Activated T-helper 17 cell treated with anti-CD3 and anti-CD28 coated beads, Interleukin-2, amount 50 U/mL, for 72 hours (primary cell): ENCODE data around the gene SORCS2. TPM values are rescaled to one million over a fixed set of nuclear protein-coding genes. Genes with fewer than 3 reads are reported as not detected.
"Not testable (repeated sequence)": the region's sequence is repeated elsewhere in the genome, so short reads cannot be mapped to it uniquely, and the experiment has no call there.

Experiments
- ATAC-seq: fragments of 150-1000 bp; cut with Tn5 transposase; replicated peaks from 2 replicates; pipeline ENCODE4 v1.10.0; 2021; ENCODE audit warnings: mild to moderate bottlenecking, moderate library complexity
- H3K27ac Mint-ChIP-seq: one replicate; pipeline ENCODE4 v1.8.0; 2022; ENCODE audit warnings: mixed read lengths
- H3K27me3 Mint-ChIP-seq: one replicate; pipeline ENCODE4 v1.8.0; 2022; ENCODE audit warnings: mixed read lengths
- H3K36me3 Mint-ChIP-seq: one replicate; pipeline ENCODE4 v1.8.0; 2022; ENCODE audit warnings: low read depth, mild to moderate bottlenecking, mixed read lengths
- H3K4me1 Mint-ChIP-seq: one replicate; pipeline ENCODE4 v1.8.0; 2022; ENCODE audit warnings: mixed read lengths
- H3K4me3 Mint-ChIP-seq: one replicate; pipeline ENCODE4 v1.8.0; 2022; ENCODE audit warnings: mild to moderate bottlenecking, mixed read lengths
- H3K9me3 Mint-ChIP-seq: one replicate; pipeline ENCODE4 v1.8.0; 2022; ENCODE audit warnings: mixed read lengths
- total RNA-seq, 2 donors: library from RNA; stranded (reverse); gene quantifications; one replicate each; pipeline ENCODE4 v1.2.3, GENCODE V29; 2022

The SORCS2 gene
- total RNA-seq, 2 donors from 2014 or later, result 0.04 to 0.26 TPM

- no peaks in the 10 kb centered on the region for H3K9me3 Mint-ChIP-seq
- no peak overlapping the region for H3K27ac Mint-ChIP-seq
- no peaks in the 10 kb centered on the region for H3K4me1 Mint-ChIP-seq
- ATAC-seq, result no peak
- H3K36me3 Mint-ChIP-seq, result no peaks in the 10 kb centered on the region
- peaks cover 22% of the 10 kb centered on the region for H3K27me3 Mint-ChIP-seq
- no peak overlapping the region for H3K4me3 Mint-ChIP-seq
These were observed 36.0 kb upstream of the SORCS2 start for GRCh38 chr4:7156328-7156727.

DNA sequence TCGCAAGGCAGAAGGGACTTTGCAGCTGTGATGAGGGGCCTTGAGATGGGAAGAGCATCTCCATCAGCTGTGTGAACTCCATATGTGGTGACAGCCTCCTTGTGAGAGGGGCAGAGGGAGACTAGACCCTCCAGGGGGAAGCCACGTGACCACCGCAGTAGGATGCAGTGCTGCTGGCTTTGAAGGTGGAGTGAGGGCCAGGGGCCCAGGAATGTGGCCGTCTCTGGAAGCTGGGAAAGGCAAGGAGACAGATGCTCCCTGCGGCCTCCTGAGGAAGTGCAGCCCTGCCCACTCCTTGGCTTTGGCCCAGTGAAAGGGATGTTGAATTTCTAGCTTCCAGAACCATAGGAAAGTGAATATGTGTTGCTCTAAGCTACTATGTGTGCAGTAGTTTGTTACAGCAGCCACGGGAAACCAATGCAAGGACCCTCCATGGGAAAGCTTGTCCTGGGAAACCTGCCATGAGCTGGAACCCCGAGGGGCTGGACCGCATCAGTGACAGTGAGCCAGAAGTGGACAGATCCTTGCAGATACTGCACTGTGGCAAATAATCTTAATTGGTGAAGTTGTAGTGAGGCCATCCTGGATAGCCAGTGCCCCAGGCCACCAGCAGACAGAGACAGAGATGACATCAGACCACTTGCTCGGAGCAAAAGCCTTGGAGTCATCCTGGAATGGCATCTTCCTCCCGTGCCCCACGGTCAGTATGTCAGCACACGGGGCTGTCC, 35.4 kb upstream of the SORCS2 start:
- Mint-ChIP-seq H3K36me3 (no peaks in the 10 kb centered on the region), H3K27me3 (peaks cover 24% of the 10 kb centered on the region)
- no peak for ATAC-seq

DNA sequence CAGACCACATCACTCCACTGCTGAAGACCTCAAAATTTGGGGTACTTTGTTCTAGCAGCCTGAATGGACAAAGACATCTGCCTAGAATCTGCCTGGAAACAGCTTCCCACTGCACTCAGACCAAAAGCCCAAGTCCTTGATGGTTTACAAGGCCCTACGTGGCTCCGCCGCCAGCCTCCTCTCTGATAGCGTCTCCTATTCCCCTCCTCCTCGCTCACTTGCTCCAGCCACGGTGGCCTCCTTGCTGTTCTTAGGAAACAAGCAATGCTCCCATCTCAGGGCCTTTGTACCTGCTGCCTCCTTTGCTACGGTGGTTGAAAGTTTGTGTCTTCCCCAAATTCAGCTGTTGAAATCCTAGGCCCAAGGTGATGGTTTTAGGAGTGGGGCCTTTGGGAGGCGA, 34.7 kb upstream of the SORCS2 start:
- Mint-ChIP-seq H3K36me3 (no peaks in the 10 kb centered on the region), H3K27me3 (peaks cover 23% of the 10 kb centered on the region), H3K4me3 (no peak overlapping the region), H3K27ac (no peak overlapping the region), H3K4me1 (no peaks in the 10 kb centered on the region), H3K9me3 (no peaks in the 10 kb centered on the region)
- no peak for ATAC-seq

More for the DNA sequence above, 35.4 kb upstream of the SORCS2 start:
- H3K4me3 Mint-ChIP-seq, result no peak overlapping the region
- no peaks in the 10 kb centered on the region for H3K9me3 Mint-ChIP-seq
- H3K4me1 Mint-ChIP-seq, result no peaks in the 10 kb centered on the region
- H3K27ac Mint-ChIP-seq, result no peak overlapping the region

DNA sequence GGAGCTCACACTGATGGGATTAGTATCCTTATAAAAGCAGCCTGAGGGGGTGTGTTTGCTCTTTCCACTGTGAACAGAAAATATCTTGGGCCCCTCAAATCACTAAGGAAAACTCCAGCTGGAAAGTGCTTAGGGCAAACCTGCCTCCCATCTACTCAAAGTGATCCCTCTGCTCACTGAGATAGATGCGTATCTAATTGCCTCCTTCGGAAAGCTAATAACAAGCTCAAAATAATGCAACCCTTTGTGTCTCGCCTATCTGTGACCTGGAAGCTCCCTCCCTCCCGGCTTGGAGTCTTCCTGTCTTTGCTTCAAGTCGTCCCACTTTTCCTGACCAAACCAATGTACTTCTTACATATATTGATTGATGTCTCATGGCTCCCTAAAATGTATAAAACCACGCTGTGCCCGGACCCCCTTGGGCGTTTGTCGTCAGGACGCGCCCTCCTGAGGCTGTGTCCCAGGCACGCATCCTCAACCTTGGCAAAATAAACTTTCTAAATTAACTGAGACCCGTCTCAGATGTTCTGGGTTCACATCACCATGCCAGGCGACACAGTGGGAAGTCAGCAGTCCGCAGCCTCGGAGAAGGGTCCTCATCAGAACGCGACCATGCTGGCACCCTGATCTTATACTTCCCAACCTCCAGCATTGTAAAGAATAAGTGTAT, 34.1 kb upstream of the SORCS2 start:
- H3K27ac Mint-ChIP-seq, result no peak overlapping the region
- peaks cover 23% of the 10 kb centered on the region for H3K27me3 Mint-ChIP-seq
- no peaks in the 10 kb centered on the region for H3K9me3 Mint-ChIP-seq
- H3K36me3 Mint-ChIP-seq, result no peaks in the 10 kb centered on the region
- no peak overlapping the region for H3K4me3 Mint-ChIP-seq
- no peaks in the 10 kb centered on the region for H3K4me1 Mint-ChIP-seq
- no peak for ATAC-seq

- no peak for ATAC-seq
- H3K27me3 Mint-ChIP-seq, result peaks cover 23% of the 10 kb centered on the region
- H3K9me3 Mint-ChIP-seq, result no peaks in the 10 kb centered on the region
- no peak overlapping the region for H3K27ac Mint-ChIP-seq
- H3K4me1 Mint-ChIP-seq, result no peaks in the 10 kb centered on the region
- no peaks in the 10 kb centered on the region for H3K36me3 Mint-ChIP-seq
- H3K4me3 Mint-ChIP-seq, result no peak overlapping the region
These were observed 33.3 kb upstream of the SORCS2 start for GRCh38 chr4:7158991-7159390.

GRCh38 chr4:7159923-7160322, 32.4 kb upstream of the SORCS2 start:
- Mint-ChIP-seq H3K27ac (no peak overlapping the region), H3K4me1 (no peaks in the 10 kb centered on the region), H3K27me3 (peaks cover 23% of the 10 kb centered on the region), H3K36me3 (no peaks in the 10 kb centered on the region), H3K9me3 (no peaks in the 10 kb centered on the region), H3K4me3 (no peak overlapping the region)
- ATAC-seq, result no peak

DNA sequence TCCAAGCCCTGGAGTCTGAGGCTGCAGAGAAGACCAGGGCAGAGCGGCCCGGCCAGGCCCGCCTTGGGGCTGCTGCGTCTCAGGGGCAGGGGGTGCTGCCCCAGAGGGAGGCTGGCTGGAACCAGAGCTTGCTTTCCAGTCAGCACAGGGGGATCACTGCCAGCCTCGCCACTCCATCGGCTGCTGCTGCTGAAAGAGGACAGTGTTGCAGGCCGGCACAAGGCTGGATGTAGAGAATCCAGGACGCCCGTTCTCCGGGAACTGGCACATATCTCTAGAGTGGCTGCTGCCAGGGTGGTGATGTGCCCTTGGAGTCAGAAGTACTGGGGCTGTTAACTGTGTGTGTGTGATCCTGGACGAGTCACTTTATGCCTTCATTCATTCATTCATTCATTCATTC, 31.9 kb upstream of the SORCS2 start:
- Mint-ChIP-seq H3K4me1 (no peaks in the 10 kb centered on the region), H3K27me3 (peaks cover 18% of the 10 kb centered on the region), H3K4me3 (no peak overlapping the region), H3K9me3 (no peaks in the 10 kb centered on the region), H3K36me3 (no peaks in the 10 kb centered on the region), H3K27ac (no peak overlapping the region)
- ATAC-seq, result no peak

DNA sequence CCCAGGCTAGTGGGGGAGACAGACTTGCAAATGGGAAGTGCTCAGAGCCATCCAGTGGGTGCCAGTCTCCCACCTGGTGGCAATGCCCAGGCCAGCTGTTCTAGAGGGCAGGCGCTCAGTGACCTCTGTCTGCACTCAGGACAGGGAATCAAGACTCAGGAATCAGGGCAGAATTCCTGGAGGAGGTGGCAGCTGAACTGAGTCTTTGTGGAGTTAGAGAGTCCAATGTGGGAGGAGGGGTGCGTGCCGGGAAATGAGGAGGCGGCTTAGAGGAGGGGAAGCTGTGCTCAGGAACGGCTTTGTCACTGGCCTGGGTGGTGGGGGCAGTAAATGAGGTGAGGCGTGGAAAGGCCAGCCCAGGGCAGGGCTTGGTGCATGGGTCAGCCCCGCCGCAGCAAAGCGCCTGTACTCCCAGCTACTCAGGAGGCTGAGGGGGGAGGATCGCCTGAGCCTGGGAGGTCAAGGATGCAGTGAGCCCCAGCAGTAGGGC, 31.3 kb upstream of the SORCS2 start:
- peaks cover 17% of the 10 kb centered on the region for H3K27me3 Mint-ChIP-seq
- no peaks in the 10 kb centered on the region for H3K9me3 Mint-ChIP-seq
- H3K27ac Mint-ChIP-seq, result no peak overlapping the region
- no peak for ATAC-seq
- H3K36me3 Mint-ChIP-seq, result no peaks in the 10 kb centered on the region
- H3K4me1 Mint-ChIP-seq, result no peaks in the 10 kb centered on the region
- no peak overlapping the region for H3K4me3 Mint-ChIP-seq

GRCh38 chr4:7161721-7162214, 30.6 kb upstream of the SORCS2 start:
- Mint-ChIP-seq H3K4me1 (no peaks in the 10 kb centered on the region), H3K9me3 (no peaks in the 10 kb centered on the region), H3K4me3 (no peak overlapping the region), H3K27ac (no peak overlapping the region), H3K36me3 (no peaks in the 10 kb centered on the region), H3K27me3 (peaks cover 10% of the 10 kb centered on the region)
- ATAC-seq, result no peak

DNA sequence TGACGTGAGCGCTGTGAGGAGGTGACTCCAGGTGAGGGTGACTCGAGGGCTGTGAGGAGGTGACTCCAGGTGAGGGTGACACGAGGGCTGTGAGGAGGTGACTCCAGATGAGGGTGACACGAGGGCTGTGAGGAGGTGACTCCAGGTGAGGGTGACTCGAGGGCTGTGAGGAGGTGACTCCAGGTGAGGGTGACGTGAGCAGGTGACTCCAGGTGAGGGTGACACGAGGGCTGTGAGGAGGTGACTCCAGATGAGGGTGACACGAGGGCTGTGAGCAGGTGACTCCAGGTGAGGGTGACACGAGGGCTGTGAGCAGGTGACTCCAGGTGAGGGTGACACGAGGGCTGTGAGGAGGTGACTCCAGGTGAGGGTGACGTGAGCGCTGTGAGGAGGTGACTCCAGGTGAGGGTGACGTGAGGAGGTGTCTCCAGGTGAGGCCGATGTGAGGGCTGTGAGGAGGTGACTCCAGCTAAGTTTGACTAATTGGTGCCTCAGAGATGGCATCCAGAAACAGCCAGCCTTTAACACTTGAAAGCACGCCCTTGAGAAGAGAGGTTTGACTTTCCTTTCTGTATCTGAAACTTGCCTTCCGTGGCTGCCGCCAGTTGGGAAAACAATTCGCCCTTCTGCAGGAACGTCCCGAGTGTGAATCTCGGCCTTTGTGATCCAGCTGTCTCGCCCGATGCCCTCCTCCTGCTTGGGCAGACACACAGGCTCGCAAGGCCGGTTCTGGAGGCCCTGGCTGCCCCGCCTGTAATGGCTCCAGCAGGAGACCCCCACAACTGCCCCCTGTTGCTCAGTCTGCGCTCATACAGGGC, 27.1 kb upstream of the SORCS2 start:
- not testable (repeated sequence) for H3K27ac Mint-ChIP-seq, H3K4me1 Mint-ChIP-seq, ATAC-seq, H3K4me3 Mint-ChIP-seq, H3K9me3 Mint-ChIP-seq, H3K27me3 Mint-ChIP-seq, H3K36me3 Mint-ChIP-seq

DNA sequence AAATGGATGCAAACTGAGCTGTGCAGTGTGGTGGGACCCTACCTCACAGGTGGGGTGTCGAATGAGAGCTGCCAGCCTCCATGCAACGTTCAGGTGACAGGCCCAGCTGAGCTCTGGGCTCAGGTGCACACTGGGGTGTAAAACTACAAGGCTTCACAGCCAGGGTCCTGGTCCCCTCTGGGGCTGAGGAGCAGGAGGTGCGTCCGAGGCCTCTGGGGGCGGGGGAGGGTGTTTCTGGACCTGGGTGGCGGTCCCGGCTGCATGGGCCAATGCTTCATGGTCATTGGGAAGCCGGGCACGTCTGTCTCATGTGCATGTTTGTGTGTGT, 26.5 kb upstream of the SORCS2 start:
- no peak for ATAC-seq
- H3K4me3 Mint-ChIP-seq, result no peak overlapping the region
- no peak overlapping the region for H3K27ac Mint-ChIP-seq
- no peaks in the 10 kb centered on the region for H3K36me3 Mint-ChIP-seq
- H3K4me1 Mint-ChIP-seq, result peaks cover 6% of the 10 kb centered on the region
- no peaks in the 10 kb centered on the region for H3K9me3 Mint-ChIP-seq
- peaks cover 7% of the 10 kb centered on the region for H3K27me3 Mint-ChIP-seq

DNA sequence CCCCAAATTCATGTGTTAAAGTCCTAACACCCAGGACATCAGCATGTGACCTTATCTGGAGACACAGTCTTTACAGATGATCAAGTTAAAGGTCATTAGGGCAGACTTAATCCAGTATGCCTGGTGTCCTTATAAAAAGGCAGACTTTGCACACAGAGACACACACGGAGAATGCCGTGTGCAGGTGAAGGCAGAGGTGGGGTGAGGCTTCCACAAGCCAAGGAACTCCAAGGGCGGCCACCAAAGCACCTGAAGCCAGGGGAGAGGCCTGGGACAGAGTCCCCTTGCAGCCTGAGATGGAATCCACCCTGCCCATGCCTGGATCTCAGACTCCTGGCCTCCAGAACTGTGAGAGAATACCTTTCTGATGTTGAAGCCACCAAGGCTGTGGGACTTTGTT, 26.1 kb upstream of the SORCS2 start:
- no peaks in the 10 kb centered on the region for H3K9me3 Mint-ChIP-seq
- H3K4me3 Mint-ChIP-seq, result no peak overlapping the region
- H3K27ac Mint-ChIP-seq, result no peak overlapping the region
- H3K27me3 Mint-ChIP-seq, result peaks cover 6% of the 10 kb centered on the region
- no peaks in the 10 kb centered on the region for H3K36me3 Mint-ChIP-seq
- ATAC-seq, result no peak
- H3K4me1 Mint-ChIP-seq, result peaks cover 6% of the 10 kb centered on the region

GRCh38 chr4:7166981-7167700, 25.2 kb upstream of the SORCS2 start:
- H3K27me3 Mint-ChIP-seq, result peaks cover 4% of the 10 kb centered on the region
- H3K27ac Mint-ChIP-seq, result no peak overlapping the region
- H3K36me3 Mint-ChIP-seq, result no peaks in the 10 kb centered on the region
- H3K9me3 Mint-ChIP-seq, result no peaks in the 10 kb centered on the region
- peaks cover 6% of the 10 kb centered on the region for H3K4me1 Mint-ChIP-seq
- ATAC-seq, result no peak
- no peak overlapping the region for H3K4me3 Mint-ChIP-seq

GRCh38 chr4:7167706-7168105, 24.6 kb upstream of the SORCS2 start:
- no peaks in the 10 kb centered on the region for H3K36me3 Mint-ChIP-seq
- no peaks in the 10 kb centered on the region for H3K9me3 Mint-ChIP-seq
- peaks cover 6% of the 10 kb centered on the region for H3K4me1 Mint-ChIP-seq
- H3K27me3 Mint-ChIP-seq, result peaks cover 4% of the 10 kb centered on the region
- no peak overlapping the region for H3K27ac Mint-ChIP-seq
- no peak overlapping the region for H3K4me3 Mint-ChIP-seq
- ATAC-seq, result no peak
